Activated T-cell treated with anti-CD3 and anti-CD28 coated beads for 4 hours (primary cell): ENCODE results near the gene DIDO1.

Experiments
- DNase-seq: peaks from one replicate; pipeline ENCODE4 v3.0.0-alpha.2; 2020

The DIDO1 gene

GRCh38 chr20:62949962-62950361 lies 23.7 kb upstream of the DIDO1 start:
- no peak for DNase-seq

- DNase-seq = no peak
Observed at GRCh38 chr20:62949153-62949821, 23.0 kb upstream of the DIDO1 start.

GRCh38 chr20:62947532-62948300 lies 21.4 kb upstream of the DIDO1 start:
- no peak for DNase-seq

GRCh38 chr20:62946918-62947317 lies 20.6 kb upstream of the DIDO1 start:
- DNase-seq = no peak

GRCh38 chr20:62945771-62946339 lies 19.6 kb upstream of the DIDO1 start:
- no peak for DNase-seq

GRCh38 chr20:62944746-62945145 lies 18.4 kb upstream of the DIDO1 start:
- DNase-seq = no peak

GRCh38 chr20:62944184-62944583 lies 17.9 kb upstream of the DIDO1 start:
- DNase-seq = no peak

GRCh38 chr20:62943396-62943795 lies 17.1 kb upstream of the DIDO1 start:
- no peak for DNase-seq

- no peak for DNase-seq
Observed at GRCh38 chr20:62942456-62942855, 16.2 kb upstream of the DIDO1 start.

- no peak for DNase-seq
Observed at GRCh38 chr20:62941792-62942191, 15.5 kb upstream of the DIDO1 start.

GRCh38 chr20:62940875-62941274 lies 14.6 kb upstream of the DIDO1 start:
- no peak for DNase-seq

- no peak for DNase-seq
Observed at GRCh38 chr20:62938105-62938888, 12.0 kb upstream of the DIDO1 start, which contains the start of gene GID8. Gene GID8, plus strand, starts transcription at chr20:62938147. Its CDS starts 3,356 bp downstream, at chr20:62941503.

- peak; percentile 96 for DNase-seq
Observed at GRCh38 chr20:62937268-62938104, 11.2 kb upstream of the DIDO1 start.

GRCh38 chr20:62935968-62936585 lies 9.8 kb upstream of the DIDO1 start:
- DNase-seq = no peak

- no peak for DNase-seq
Observed at GRCh38 chr20:62935204-62935967, 9.1 kb upstream of the DIDO1 start.

GRCh38 chr20:62933966-62934365 lies 7.7 kb upstream of the DIDO1 start:
- no peak for DNase-seq

GRCh38 chr20:62931464-62931863 lies 5.2 kb upstream of the DIDO1 start:
- no peak for DNase-seq

- peak; percentile 29 for DNase-seq
Observed at GRCh38 chr20:62929051-62929538, 2.8 kb upstream of the DIDO1 start.

- DNase-seq = no peak
Observed at GRCh38 chr20:62928246-62928939, 2.1 kb upstream of the DIDO1 start.

- DNase-seq = no peak
Observed at GRCh38 chr20:62927128-62927705, 912 bp upstream of the DIDO1 start.
